Measurements from ENCODE around the gene DDAH2.

GRCh38 chr6:31691078-31691463 is 38.0 kb downstream of the DDAH2 start:
- TF ChIP-seq EZH2 (IDR thresholded peaks at IDR 0.05; ENCODE audit: borderline replicate concordance, low read depth, low read length, poor library complexity, severe bottlenecking) (no peak), CTCF (conservative IDR thresholded peaks at IDR 0.05; ENCODE audit: low read depth, low read length) (no peak)

All from A673 (cell line).